SK-N-SH treated with all-trans-retinoic acid at 6 μM for 48 hours (cell line): Measurements from ENCODE around the gene FAM90A1.
"Not testable (repeated sequence)": the region's sequence is repeated elsewhere in the genome, so short reads cannot be mapped to it uniquely, and the experiment has no call there.

ENCODE experiments used
- ATAC-seq: fragments of 200-7000 bp; cut with Tn5 transposase; 3 replicates; pipeline ENCODE4 v1.9.1; 2020; ENCODE audit warnings: mild to moderate bottlenecking, moderate library complexity
- ARNTL ChIP-seq: fragments of 450-650 bp; formaldehyde crosslinking; IDR thresholded peaks from 2 replicates; pipeline ENCODE4 v1.5.0; 2020; ENCODE audit warnings: low read depth, mild to moderate bottlenecking, moderate library complexity, borderline replicate concordance
- BACH2 ChIP-seq: fragments of 250-450 bp; sonication (Bioruptor Pico); IDR thresholded peaks from 2 replicates; pipeline ENCODE4 v1.9.0; 2021; ENCODE audit warnings: mild to moderate bottlenecking, borderline replicate concordance
- CSDC2 ChIP-seq: fragments of 250-450 bp; sonication (Bioruptor Pico); IDR thresholded peaks from 2 replicates; pipeline ENCODE4 v1.5.0; 2020; ENCODE audit warnings: mild to moderate bottlenecking, moderate library complexity
- ESRRG ChIP-seq: fragments of 250-450 bp; sonication (Bioruptor Pico); IDR thresholded peaks from 2 replicates; pipeline ENCODE4 v1.6.1; 2021; ENCODE audit warnings: mild to moderate bottlenecking
- GLIS3 ChIP-seq: fragments of 250-450 bp; sonication (Bioruptor Pico); IDR thresholded peaks from 2 replicates; pipeline ENCODE4 v1.5.0; 2020; ENCODE audit warnings: mild to moderate bottlenecking, moderate library complexity
- ISL1 ChIP-seq: fragments of 250-450 bp; sonication (Bioruptor Pico); IDR thresholded peaks from 2 replicates; pipeline ENCODE4 v2.1.2; 2022; ENCODE audit warnings: mild to moderate bottlenecking, moderate library complexity
- OSR1 ChIP-seq: fragments of 250-450 bp; sonication (Bioruptor Pico); IDR thresholded peaks from 2 replicates; pipeline ENCODE4 v1.8.0; 2022; ENCODE audit warnings: moderate library complexity, mild to moderate bottlenecking, inconsistent platforms
- PPARA ChIP-seq: fragments of 250-450 bp; sonication (Bioruptor Pico); IDR thresholded peaks from 2 replicates; pipeline ENCODE4 v1.5.0; 2020; ENCODE audit warnings: mild to moderate bottlenecking, borderline replicate concordance
- RARB ChIP-seq: fragments of 250-450 bp; sonication (Bioruptor Pico); IDR thresholded peaks from 2 replicates; pipeline ENCODE4 v1.8.0; 2021; ENCODE audit warnings: mild to moderate bottlenecking, moderate library complexity
- SNAI2 ChIP-seq: fragments of 250-450 bp; sonication (Bioruptor Pico); IDR thresholded peaks from 2 replicates; pipeline ENCODE4 v1.5.0; 2020; ENCODE audit warnings: mild to moderate bottlenecking, moderate library complexity
- TCF4 ChIP-seq: fragments of 250-450 bp; sonication (Bioruptor Pico); IDR thresholded peaks from 2 replicates; pipeline ENCODE4 v1.8.0; 2021; ENCODE audit warnings: mild to moderate bottlenecking, moderate library complexity, borderline replicate concordance
- ZC3H10 ChIP-seq: fragments of 250-450 bp; sonication (Bioruptor Pico); IDR thresholded peaks from 2 replicates; pipeline ENCODE4 v1.5.1; 2021; ENCODE audit warnings: mild to moderate bottlenecking, moderate library complexity
- ZFP3 ChIP-seq: fragments of 250-450 bp; sonication (Bioruptor Pico); IDR thresholded peaks from 2 replicates; pipeline ENCODE4 v1.5.0; 2020; ENCODE audit warnings: mild to moderate bottlenecking, moderate library complexity
- ZFP30 ChIP-seq: fragments of 450-650 bp; formaldehyde crosslinking; IDR thresholded peaks from 2 replicates; pipeline ENCODE4 v1.5.0; 2022; ENCODE audit warnings: mild to moderate bottlenecking, moderate library complexity
- ZNF565 ChIP-seq: fragments of 450-650 bp; formaldehyde crosslinking; conservative IDR thresholded peaks from 2 replicates; pipeline ENCODE4 v1.5.0; 2020; ENCODE audit warnings: low read depth, mild to moderate bottlenecking, moderate library complexity
- ZNF8 ChIP-seq: fragments of 450-650 bp; formaldehyde crosslinking; IDR thresholded peaks from 2 replicates; pipeline ENCODE4 v1.5.0; 2020; ENCODE audit warnings: mild to moderate bottlenecking, moderate library complexity
- TF ChIP-seq, protein P1 (sequence below): fragments of 250-450 bp; sonication (Bioruptor Pico); IDR thresholded peaks from 2 replicates; pipeline ENCODE4 v1.5.1; 2021; ENCODE audit warnings: mild to moderate bottlenecking, moderate library complexity
- TF ChIP-seq, protein P2 (sequence below): fragments of 250-450 bp; sonication (Bioruptor Pico); IDR thresholded peaks from 2 replicates; pipeline ENCODE4 v1.5.0; 2020; ENCODE audit warnings: mild to moderate bottlenecking, moderate library complexity
- TF ChIP-seq, protein P3 (sequence below): fragments of 250-450 bp; sonication (Bioruptor Pico); IDR thresholded peaks from 2 replicates; pipeline ENCODE4 v1.8.0; 2020; ENCODE audit warnings: mild to moderate bottlenecking, moderate library complexity, borderline replicate concordance
- TF ChIP-seq, protein P4 (sequence below): fragments of 250-450 bp; sonication (Bioruptor Pico); IDR thresholded peaks from 2 replicates; pipeline ENCODE4 v1.5.1; 2020; ENCODE audit warnings: low read depth, mild to moderate bottlenecking, moderate library complexity

FAM90A1 gene

DNA sequence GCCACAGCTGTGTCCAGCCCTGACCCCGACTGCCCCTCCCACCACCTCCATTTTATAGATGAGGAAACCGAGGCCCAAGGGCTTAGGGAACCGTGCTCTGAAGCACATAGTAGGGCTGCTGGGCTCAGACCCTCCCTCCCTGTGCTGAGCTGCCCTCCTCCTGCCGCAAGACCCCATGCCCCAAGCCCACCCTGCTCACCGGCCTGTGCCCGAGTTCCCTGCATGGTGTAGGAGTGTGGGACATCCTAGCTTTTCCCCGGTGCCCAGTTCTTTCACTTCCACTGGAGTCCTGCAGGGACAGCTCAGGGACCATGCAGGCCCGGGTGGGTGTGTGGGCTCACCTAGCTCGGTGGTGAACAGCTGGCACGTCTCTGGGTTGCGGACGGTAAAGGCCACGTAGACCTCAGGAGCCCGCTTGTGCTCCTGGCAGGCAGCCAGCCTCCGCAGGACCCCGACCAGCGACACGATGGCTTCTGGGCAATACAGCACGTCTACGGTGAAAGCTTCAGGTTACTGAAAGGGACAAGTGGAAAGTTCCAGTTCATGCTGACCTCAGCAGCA is 6.6 kb upstream of the FAM90A1 start:
- ATAC-seq, result not testable (repeated sequence)

DNA sequence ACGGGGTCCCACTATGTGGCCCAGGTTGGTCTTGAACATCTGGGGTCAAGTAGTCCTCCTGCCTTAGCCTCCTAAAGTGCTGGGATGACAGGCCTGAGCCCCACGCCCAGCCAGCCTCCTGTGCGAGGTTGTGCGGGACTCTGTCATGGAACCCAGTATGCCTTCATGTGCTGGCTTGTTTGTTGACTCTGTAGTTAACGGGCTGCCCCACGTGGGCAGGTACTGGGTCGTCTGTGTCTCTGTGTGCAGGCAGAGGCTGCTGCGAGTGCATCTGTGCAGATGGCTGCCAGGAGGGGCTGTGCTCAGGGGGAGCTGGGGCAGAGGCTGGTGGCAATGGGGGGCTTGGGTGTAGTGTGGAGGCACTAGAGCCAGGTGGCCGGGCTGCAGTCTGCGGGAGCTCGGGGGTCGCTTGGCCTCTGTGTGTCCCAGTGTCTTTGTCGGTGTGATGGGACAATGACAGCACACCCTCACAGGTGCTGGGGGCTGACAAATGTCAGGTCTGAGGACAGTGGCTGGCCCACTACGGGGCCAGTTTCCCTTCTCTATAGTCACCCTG is 6.0 kb upstream of the FAM90A1 start:
- not testable (repeated sequence) for ATAC-seq

DNA sequence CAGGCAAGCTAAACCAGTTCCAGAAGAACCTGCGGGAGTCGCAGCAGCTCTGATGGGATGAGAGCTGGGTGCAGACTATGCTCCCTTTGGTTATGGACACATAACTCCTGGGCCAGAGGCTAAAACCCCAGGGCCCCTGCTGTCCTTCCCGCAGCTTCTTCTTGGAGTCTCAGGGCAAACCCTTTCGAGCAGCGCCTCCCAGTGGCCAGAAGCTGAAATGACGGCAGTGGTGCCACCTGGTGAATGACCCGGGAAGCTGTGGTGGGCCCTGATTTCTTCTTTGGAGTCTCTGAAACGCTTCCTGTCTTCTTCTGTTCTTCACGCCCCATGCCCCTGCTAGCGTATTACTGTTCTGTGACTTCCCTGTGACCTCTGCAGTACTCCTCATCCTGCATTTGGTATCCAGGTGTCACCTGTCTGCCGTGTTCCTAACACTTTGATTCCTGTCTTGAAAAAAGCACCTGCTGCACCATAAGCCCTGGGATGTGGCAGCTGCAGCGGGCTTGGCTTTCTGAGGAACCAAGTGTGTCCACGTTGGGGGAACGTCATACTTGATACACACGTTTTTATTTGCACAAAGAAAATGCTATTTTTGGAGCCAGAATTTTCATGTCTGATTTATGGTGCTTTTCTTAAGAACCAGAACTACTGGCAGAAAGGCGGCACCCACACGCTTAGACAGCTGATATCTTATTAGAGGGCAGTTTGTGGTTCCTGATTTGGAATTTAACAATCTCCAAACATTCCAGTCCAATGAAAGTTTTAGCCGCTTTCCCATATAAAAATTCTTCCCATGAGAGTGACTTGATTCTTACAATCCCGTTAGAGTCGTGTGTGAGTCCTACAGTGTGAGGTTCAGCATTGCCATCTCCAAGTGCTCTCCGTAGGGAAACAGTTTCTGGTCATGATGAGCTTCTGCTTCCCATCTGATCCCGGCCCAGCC is 4.5 kb upstream of the FAM90A1 start:
- ATAC-seq, result not testable (repeated sequence)

DNA sequence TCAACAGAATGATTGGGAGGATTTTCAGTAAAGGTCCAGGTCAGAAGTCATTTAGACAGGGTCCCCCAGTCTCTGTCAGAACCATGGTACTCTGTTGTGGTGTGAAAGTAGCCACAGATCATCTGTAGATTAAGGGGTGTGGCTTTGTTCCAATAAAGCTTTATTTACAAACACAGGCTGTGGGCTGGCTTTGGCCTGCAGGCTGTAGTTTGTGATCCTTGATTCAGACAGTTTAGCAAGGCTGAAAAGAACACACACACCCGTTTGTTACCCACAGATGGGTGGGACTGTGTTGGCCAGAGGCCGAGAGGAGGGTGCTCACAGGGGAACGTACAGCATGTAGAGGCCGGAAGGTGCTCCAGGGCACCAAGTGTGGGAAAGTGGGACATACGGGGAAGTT is 3.6 kb upstream of the FAM90A1 start:
- not testable (repeated sequence) for ATAC-seq

DNA sequence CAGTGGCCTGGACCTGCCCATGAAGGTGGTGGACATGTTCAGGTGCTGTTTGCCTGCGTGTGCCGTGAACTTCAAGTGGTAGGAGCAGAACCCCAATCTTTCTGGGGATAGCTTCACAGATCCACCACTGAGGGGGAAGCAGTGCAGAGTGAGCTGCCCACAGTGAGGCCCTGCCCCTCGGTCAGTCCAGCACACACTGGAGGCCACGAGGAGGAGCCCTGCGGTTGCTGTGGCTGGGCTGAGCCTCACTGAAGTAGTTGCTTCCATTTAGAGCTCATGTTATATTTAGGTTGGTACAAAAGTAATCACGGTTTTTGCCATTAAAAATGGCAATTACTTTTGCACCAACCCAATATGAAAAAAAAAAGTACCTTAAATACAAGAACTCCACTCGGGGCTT is 2.1 kb upstream of the FAM90A1 start:
- not testable (repeated sequence) for ATAC-seq

DNA sequence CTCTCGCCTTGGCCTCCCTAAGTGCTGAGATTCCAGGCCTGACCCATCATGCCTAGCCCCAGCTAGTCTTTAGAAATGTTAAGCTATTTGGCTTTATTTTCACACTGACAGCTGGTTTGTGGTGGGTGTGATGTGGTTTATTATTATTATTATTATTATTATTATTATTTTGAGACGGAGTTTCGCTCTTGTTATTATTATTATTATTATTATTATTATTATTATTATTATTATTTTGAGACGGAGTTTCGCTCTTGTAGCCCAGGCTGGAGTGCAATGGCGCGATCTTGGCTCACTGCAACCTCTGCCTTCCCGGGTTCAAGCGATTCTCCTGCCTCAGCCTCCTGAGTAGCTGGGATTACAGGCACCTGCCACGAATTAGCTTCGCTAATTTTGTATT is 1.2 kb upstream of the FAM90A1 start:
- not testable (repeated sequence) for ATAC-seq

DNA sequence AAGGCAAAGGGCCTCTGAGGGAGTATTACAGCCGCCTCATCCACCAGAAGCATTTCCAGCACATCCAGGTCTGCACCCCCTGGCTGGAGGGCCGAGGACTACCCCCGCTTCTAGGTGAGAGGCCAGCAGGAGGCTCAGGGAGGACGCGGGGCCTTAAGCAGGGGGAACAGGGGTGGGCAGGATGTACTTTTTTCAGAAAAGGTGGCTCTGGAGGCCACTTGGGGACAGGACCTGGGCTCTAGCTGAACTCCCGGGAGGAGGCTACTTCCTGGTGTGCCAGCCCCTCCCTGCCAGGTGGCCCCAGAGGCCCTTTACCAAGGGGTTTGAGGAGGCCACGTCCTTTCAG is 287 bp upstream of the FAM90A1 start:
- not testable (repeated sequence) for ATAC-seq

DNA sequence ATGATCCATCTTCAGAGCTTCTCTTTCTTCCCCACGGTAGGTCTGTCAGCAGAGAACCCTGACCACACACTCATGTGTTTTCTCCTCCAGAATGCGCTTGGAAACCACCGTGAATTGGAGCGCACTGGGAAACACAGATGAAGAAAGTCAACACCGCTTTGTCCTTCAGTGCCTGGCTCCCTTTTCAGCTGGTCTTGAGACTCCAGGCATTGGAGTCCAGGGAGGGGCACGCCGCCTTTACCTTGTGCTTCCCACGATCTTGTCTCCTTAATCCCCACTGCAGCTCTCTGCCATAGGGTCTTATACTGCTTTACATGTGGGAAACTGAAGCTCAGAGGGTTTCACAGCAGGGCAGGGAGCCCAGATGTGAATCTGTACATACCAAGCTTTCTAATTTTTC is 1.1 kb downstream of the FAM90A1 start:
- TF ChIP-seq, protein P1, sequence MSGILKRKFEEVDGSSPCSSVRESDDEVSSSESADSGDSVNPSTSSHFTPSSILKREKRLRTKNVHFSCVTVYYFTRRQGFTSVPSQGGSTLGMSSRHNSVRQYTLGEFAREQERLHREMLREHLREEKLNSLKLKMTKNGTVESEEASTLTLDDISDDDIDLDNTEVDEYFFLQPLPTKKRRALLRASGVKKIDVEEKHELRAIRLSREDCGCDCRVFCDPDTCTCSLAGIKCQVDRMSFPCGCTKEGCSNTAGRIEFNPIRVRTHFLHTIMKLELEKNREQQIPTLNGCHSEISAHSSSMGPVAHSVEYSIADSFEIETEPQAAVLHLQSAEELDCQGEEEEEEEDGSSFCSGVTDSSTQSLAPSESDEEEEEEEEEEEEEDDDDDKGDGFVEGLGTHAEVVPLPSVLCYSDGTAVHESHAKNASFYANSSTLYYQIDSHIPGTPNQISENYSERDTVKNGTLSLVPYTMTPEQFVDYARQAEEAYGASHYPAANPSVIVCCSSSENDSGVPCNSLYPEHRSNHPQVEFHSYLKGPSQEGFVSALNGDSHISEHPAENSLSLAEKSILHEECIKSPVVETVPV (CRISPR knock-in tag), result no peak
- no peak for TF ChIP-seq CSDC2 (CRISPR knock-in tag)
- no peak for TF ChIP-seq ARNTL (CRISPR knock-in tag)
- TF ChIP-seq, protein P2, sequence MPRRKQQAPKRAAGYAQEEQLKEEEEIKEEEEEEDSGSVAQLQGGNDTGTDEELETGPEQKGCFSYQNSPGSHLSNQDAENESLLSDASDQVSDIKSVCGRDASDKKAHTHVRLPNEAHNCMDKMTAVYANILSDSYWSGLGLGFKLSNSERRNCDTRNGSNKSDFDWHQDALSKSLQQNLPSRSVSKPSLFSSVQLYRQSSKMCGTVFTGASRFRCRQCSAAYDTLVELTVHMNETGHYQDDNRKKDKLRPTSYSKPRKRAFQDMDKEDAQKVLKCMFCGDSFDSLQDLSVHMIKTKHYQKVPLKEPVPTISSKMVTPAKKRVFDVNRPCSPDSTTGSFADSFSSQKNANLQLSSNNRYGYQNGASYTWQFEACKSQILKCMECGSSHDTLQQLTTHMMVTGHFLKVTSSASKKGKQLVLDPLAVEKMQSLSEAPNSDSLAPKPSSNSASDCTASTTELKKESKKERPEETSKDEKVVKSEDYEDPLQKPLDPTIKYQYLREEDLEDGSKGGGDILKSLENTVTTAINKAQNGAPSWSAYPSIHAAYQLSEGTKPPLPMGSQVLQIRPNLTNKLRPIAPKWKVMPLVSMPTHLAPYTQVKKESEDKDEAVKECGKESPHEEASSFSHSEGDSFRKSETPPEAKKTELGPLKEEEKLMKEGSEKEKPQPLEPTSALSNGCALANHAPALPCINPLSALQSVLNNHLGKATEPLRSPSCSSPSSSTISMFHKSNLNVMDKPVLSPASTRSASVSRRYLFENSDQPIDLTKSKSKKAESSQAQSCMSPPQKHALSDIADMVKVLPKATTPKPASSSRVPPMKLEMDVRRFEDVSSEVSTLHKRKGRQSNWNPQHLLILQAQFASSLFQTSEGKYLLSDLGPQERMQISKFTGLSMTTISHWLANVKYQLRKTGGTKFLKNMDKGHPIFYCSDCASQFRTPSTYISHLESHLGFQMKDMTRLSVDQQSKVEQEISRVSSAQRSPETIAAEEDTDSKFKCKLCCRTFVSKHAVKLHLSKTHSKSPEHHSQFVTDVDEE (CRISPR knock-in tag), result no peak
- TF ChIP-seq BACH2 (CRISPR knock-in tag), result no peak
- TF ChIP-seq PPARA (CRISPR knock-in tag), result no peak
- no peak for TF ChIP-seq GLIS3
- no peak for TF ChIP-seq ZNF8 (CRISPR knock-in tag)
- TF ChIP-seq SNAI2 (CRISPR knock-in tag), result no peak
- no peak for TF ChIP-seq RARB
- TF ChIP-seq TCF4, result no peak
- TF ChIP-seq ISL1 (CRISPR knock-in tag), result no peak
- no peak for TF ChIP-seq ZFP30 (CRISPR knock-in tag)
- no peak for TF ChIP-seq ZC3H10 (CRISPR knock-in tag)
- TF ChIP-seq ESRRG (CRISPR knock-in tag), result no peak
- TF ChIP-seq, protein P3, sequence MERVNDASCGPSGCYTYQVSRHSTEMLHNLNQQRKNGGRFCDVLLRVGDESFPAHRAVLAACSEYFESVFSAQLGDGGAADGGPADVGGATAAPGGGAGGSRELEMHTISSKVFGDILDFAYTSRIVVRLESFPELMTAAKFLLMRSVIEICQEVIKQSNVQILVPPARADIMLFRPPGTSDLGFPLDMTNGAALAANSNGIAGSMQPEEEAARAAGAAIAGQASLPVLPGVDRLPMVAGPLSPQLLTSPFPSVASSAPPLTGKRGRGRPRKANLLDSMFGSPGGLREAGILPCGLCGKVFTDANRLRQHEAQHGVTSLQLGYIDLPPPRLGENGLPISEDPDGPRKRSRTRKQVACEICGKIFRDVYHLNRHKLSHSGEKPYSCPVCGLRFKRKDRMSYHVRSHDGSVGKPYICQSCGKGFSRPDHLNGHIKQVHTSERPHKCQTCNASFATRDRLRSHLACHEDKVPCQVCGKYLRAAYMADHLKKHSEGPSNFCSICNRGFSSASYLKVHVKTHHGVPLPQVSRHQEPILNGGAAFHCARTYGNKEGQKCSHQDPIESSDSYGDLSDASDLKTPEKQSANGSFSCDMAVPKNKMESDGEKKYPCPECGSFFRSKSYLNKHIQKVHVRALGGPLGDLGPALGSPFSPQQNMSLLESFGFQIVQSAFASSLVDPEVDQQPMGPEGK (CRISPR knock-in tag), result no peak
- no peak for TF ChIP-seq ZFP3
- TF ChIP-seq, protein P4, sequence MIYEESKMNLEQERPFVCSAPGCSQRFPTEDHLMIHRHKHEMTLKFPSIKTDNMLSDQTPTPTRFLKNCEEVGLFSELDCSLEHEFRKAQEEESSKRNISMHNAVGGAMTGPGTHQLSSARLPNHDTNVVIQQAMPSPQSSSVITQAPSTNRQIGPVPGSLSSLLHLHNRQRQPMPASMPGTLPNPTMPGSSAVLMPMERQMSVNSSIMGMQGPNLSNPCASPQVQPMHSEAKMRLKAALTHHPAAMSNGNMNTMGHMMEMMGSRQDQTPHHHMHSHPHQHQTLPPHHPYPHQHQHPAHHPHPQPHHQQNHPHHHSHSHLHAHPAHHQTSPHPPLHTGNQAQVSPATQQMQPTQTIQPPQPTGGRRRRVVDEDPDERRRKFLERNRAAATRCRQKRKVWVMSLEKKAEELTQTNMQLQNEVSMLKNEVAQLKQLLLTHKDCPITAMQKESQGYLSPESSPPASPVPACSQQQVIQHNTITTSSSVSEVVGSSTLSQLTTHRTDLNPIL (CRISPR knock-in tag), result no peak
- TF ChIP-seq OSR1, result no peak
- TF ChIP-seq ZNF565 (CRISPR knock-in tag), result no peak
- TF ChIP-seq, all 23 proteins: peak for 0
- ATAC-seq, result no peak

DNA sequence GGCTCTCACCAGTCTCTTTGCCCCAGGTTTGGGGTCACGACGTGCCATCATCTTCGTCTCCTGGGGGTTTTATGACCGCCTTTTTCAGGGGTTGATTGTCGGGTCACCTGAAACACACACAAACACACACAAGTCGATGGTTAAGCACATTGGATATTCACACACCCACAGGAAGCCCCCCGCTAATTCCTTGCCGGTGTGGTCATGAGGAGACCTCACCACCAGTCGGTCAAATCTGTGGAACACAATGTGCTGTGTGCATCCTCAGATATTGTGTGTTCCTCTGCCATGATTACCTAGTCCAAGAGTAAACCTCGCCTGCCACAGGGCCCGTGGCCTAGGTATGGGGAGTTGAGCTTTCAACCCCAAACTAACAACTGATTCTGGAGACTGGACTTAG is 2.6 kb downstream of the FAM90A1 start:
- ATAC-seq, result not testable (repeated sequence)

DNA sequence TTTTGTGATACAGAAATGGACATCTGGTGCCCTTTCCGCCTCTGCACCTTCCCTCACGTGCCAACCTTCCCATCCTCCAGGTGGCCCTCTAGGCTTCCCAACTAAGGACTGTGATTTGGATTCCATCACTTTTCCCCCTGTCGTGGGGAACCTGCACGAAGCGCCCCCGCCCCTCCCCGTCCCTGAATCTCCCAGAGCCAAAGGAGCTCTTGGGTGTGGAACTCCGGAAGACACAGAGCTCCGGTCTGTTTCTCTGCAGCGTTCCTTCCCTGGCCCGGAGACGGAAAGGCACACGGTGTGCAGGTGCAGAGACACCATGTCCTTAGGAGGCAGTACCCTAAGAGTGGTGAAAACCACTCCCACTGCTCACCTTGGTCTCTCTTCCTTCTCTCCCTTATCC is 3.8 kb downstream of the FAM90A1 start:
- not testable (repeated sequence) for ATAC-seq
